GM12891 (cell line): ENCODE measurements around the gene HINFP.
"Not testable (repeated sequence)": the region's sequence is repeated elsewhere in the genome, so short reads cannot be mapped to it uniquely, and the experiment has no call there.

Experiments used
- POLR2A ChIP-seq: IDR thresholded peaks from 2 replicates; pipeline ENCODE4 v1.6.1; 2011; ENCODE audit warnings: low read depth, low read length, control low read depth
- POLR2AphosphoS5 ChIP-seq: IDR thresholded peaks from 2 replicates; pipeline ENCODE4 v1.6.1; 2011; ENCODE audit warnings: low read depth, low read length, control low read depth
- POU2F2 ChIP-seq: IDR thresholded peaks from 2 replicates; pipeline ENCODE4 v1.6.1; 2011; ENCODE audit warnings: low read depth, mild to moderate bottlenecking, control low read depth, low read length, moderate library complexity

GRCh38 chr11:119184399-119184798 is 63.0 kb downstream of the HINFP start:
- not testable (repeated sequence) for TF ChIP-seq POLR2AphosphoS5, POLR2A, POU2F2
